ENCODE results near the gene SELENON. TPM values are rescaled to one million over a fixed set of nuclear protein-coding genes. Genes with fewer than 3 reads are reported as not detected.

The SELENON gene
- total RNA-seq, 1 donor from 2014 or later: 83.4 TPM

GRCh38 chr1:25802915-25803314 is 2.9 kb downstream of the SELENON start:
- ATAC-seq (no peak), DNase-seq (no peak)
- H3K36me3 ChIP-seq: peaks cover 28% of the 10 kb centered on the region
- TF ChIP-seq, protein P1, sequence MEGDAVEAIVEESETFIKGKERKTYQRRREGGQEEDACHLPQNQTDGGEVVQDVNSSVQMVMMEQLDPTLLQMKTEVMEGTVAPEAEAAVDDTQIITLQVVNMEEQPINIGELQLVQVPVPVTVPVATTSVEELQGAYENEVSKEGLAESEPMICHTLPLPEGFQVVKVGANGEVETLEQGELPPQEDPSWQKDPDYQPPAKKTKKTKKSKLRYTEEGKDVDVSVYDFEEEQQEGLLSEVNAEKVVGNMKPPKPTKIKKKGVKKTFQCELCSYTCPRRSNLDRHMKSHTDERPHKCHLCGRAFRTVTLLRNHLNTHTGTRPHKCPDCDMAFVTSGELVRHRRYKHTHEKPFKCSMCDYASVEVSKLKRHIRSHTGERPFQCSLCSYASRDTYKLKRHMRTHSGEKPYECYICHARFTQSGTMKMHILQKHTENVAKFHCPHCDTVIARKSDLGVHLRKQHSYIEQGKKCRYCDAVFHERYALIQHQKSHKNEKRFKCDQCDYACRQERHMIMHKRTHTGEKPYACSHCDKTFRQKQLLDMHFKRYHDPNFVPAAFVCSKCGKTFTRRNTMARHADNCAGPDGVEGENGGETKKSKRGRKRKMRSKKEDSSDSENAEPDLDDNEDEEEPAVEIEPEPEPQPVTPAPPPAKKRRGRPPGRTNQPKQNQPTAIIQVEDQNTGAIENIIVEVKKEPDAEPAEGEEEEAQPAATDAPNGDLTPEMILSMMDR (IDR thresholded peaks at IDR 0.05): no peak
- no peak overlapping the region for H3K4me3 ChIP-seq
- H3K9me3 ChIP-seq: no peaks in the 10 kb centered on the region
- no peak overlapping the region for H3K27ac ChIP-seq
- H3K27me3 ChIP-seq (ENCODE audit: low read depth): no peaks in the 10 kb centered on the region
- intact Hi-C loops (cut with DNase I): no loop called here
- H3K4me1 ChIP-seq: peaks cover 90% of the 10 kb centered on the region

- Histone ChIP-seq H3K27me3 (ENCODE audit: low read depth) (no peaks in the 10 kb centered on the region), H3K27ac (no peak overlapping the region), H3K4me1 (peaks cover 92% of the 10 kb centered on the region), H3K36me3 (peaks cover 33% of the 10 kb centered on the region), H3K9me3 (no peaks in the 10 kb centered on the region), H3K4me3 (no peak overlapping the region)
- ATAC-seq (no peak), DNase-seq (no peak)
- intact Hi-C loops (cut with DNase I): no loop called here
- TF ChIP-seq, protein P1 (IDR thresholded peaks at IDR 0.05): no peak
These were observed 3.4 kb downstream of the SELENON start for GRCh38 chr1:25803368-25803767.

DNA sequence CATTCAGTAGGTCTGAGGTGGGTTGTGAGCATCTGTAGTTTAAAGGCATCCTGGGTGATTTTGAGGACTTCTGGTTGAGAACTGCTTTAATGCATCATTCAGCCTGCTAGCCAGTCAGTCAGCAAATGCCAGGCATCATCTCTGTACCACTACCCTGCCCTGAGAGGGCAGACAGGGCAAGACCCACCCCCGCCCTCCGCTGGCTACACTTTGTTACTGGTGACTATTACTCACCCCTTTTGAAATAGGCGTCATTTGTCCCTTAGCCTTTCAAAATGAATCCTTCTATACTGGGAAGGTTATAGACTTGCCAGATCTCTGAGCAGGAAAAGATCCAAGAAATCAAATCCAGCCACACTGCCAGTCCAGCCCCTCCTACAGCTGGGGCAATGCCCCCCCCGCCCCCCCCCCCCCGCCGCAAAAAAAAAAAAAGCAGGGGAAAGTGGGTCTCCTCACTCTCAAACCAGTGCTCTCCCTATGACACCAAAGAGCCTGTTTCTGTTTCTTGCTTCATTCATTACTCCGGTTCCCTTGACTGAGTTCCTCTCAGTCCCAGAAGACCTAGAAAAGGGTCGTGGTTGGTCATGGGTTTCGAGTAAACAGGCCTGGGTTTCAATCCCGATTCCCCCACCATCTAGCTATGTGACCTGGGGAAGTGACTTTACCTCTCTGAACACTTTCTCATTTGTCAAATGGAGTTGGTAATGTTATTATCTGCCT is 4.4 kb downstream of the SELENON start:
- no peak overlapping the region for H3K27ac ChIP-seq
- intact Hi-C loops (cut with DNase I): no loop called here
- ATAC-seq (no peak), DNase-seq (no peak)
- no peaks in the 10 kb centered on the region for H3K27me3 ChIP-seq (ENCODE audit: low read depth)
- peaks cover 87% of the 10 kb centered on the region for H3K4me1 ChIP-seq
- H3K9me3 ChIP-seq: no peaks in the 10 kb centered on the region
- H3K36me3 ChIP-seq: peaks cover 43% of the 10 kb centered on the region
- TF ChIP-seq, protein P1 (IDR thresholded peaks at IDR 0.05): no peak
- no peak overlapping the region for H3K4me3 ChIP-seq

DNA sequence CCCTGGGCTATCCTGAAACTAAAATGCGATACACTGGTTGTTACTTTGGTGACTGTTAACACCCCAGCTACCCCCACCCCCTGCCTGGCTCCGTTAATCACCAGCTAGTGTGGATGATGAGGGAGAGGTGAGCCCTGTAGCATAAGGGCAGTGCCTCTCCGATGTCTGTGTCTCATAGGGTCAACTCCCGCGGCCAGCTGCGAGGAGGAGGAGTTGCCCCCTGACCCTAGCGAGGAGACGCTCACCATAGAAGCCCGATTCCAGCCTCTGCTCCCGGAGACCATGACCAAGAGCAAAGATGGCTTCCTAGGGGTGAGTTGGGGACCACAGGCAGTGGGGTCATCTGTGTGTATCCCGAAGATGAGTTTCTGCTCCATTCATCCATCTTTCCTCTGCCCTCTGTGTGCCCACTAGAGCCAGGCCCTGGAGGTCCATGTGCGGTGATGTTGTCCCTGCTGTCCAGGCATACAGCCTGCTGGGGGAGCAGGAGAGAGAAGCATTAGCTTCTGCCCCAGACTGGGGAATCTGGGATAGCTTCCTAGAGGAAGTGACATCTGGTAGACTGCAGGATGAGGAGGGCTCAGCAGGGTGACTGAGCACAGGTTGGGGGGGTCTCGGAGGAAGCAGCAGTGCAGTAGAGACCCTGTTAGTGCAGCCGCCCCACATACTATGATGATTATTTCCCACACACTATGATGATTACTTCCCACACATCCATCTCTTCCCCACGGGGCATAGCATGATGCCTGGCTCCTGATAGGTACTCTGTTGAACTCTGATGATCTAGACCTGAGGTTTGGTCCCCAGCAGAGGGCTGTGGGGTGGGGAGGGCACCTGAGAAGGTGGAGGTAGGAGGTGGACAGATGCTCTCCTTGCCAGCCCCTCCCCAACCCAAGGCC is 5.2 kb downstream of the SELENON start:
- intact Hi-C loops (cut with DNase I): no loop called here

GRCh38 chr1:25805863-25806225 is 5.9 kb downstream of the SELENON start:
- intact Hi-C loops (cut with DNase I): no loop called here
- DNase-seq: no peak

More for the DNA sequence above, 5.2 kb downstream of the SELENON start:
- H3K36me3 ChIP-seq: peaks cover 51% of the 10 kb centered on the region
- no peak for DNase-seq
- ATAC-seq: no peak
- H3K27me3 ChIP-seq (ENCODE audit: low read depth): no peaks in the 10 kb centered on the region
- H3K9me3 ChIP-seq: no peaks in the 10 kb centered on the region
- peaks cover 88% of the 10 kb centered on the region for H3K4me1 ChIP-seq
- peak overlapping the region; percentile 27 for H3K27ac ChIP-seq
- H3K4me3 ChIP-seq: no peak overlapping the region
- TF ChIP-seq, protein P1 (IDR thresholded peaks at IDR 0.05): no peak

More at GRCh38 chr1:25805863-25806225, 5.9 kb downstream of the SELENON start:
- Histone ChIP-seq H3K27me3 (ENCODE audit: low read depth) (no peaks in the 10 kb centered on the region), H3K36me3 (peaks cover 58% of the 10 kb centered on the region), H3K9me3 (no peaks in the 10 kb centered on the region), H3K4me3 (no peak overlapping the region), H3K4me1 (peaks cover 91% of the 10 kb centered on the region), H3K27ac (peak overlapping the region; percentile 43)
- TF ChIP-seq, protein P1 (IDR thresholded peaks at IDR 0.05): no peak
- peak; percentile 9 to 30 for ATAC-seq
